Colonic mucosa (tissue), 4 donors: ENCODE measurements around the gene SS18. TPM values are rescaled to one million over a fixed set of nuclear protein-coding genes. Genes with fewer than 3 reads are reported as not detected.

Source experiments
- DNase-seq: peaks from one replicate; pipeline ENCODE4 v3.0.0-alpha.2; 2020
- H3K27ac ChIP-seq: fragments of 200-600 bp; one replicate; pipeline ENCODE4 v1.8.0; 2021
- H3K27me3 ChIP-seq: fragments of 200-600 bp; one replicate; pipeline ENCODE4 v1.8.0; 2021
- H3K36me3 ChIP-seq: fragments of 200-600 bp; one replicate; pipeline ENCODE4 v1.8.0; 2021
- H3K4me1 ChIP-seq: fragments of 200-600 bp; one replicate; pipeline ENCODE4 v1.8.0; 2021; ENCODE audit warnings: mild to moderate bottlenecking
- H3K4me3 ChIP-seq: fragments of 200-600 bp; one replicate; pipeline ENCODE4 v1.8.0; 2021
- H3K9ac ChIP-seq, 2 donors: one replicate each; pipeline ENCODE4 v1.7.0; 2013; ENCODE audit warnings: control low read depth in 2 of 2, low read depth in 2 of 2, low read length in 2 of 2
- H3K9me3 ChIP-seq: fragments of 200-600 bp; one replicate; pipeline ENCODE4 v1.8.0; 2021
- intact Hi-C: fragments of 100-400 bp; cut with DNase I; formaldehyde crosslinking; loops from one replicate; pipeline ENCODE4 v1.14.1; 2022
- total RNA-seq, 2 donors: library from RNA; stranded (reverse); fragmentation: NEBNext Ultra II Directional in 1 of 2; extraction: Animal tissue kit (Norgen Biotek cat#: 25700) in 1 of 2; gene quantifications; one replicate each; pipeline ENCODE4 v1.2.1, GENCODE V29; 2021
- TF ChIP-seq, protein P1 (sequence below): fragments of 200-600 bp; IDR thresholded peaks from one replicate; pipeline ENCODE4 v1.8.0; 2022; ENCODE audit warnings: antibody characterized with exemption, mild to moderate bottlenecking
- donor health status: healthy.
- donor health status: DM: no; HTN: no; CAD: no.
- donor health status: DM: no; HTN: no; CAD: no.

Gene SS18
- total RNA-seq, 2 donors from 2014 or later: 41.9 to 43.9 TPM

DNA sequence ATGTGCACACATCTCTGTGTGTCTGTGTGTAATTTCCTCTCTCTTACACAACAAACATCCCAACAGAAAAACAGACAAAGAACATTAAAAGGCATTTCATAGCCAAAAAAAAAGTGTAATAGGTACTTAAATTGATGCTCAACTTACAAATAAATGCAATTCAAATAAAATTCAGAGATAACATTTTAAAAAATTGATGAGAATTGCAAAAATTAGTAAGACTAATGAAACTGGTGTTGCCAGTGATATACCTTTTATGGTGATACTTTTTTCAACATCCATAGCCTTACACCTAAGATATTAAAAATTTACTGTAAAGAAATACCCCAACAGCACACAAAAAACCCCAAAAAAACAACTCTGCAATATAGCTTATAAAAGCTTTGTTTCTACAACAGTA is 76.0 kb downstream of the SS18 start:
- H3K27me3 ChIP-seq: no peaks in the 10 kb centered on the region
- H3K4me3 ChIP-seq: no peak overlapping the region
- intact Hi-C loops: no loop called here
- DNase-seq: no peak
- H3K9ac ChIP-seq: no peak overlapping the region
- no peaks in the 10 kb centered on the region for H3K4me1 ChIP-seq
- H3K27ac ChIP-seq: no peak overlapping the region
- H3K9me3 ChIP-seq: no peaks in the 10 kb centered on the region
- no peaks in the 10 kb centered on the region for H3K36me3 ChIP-seq
- TF ChIP-seq, protein P1, sequence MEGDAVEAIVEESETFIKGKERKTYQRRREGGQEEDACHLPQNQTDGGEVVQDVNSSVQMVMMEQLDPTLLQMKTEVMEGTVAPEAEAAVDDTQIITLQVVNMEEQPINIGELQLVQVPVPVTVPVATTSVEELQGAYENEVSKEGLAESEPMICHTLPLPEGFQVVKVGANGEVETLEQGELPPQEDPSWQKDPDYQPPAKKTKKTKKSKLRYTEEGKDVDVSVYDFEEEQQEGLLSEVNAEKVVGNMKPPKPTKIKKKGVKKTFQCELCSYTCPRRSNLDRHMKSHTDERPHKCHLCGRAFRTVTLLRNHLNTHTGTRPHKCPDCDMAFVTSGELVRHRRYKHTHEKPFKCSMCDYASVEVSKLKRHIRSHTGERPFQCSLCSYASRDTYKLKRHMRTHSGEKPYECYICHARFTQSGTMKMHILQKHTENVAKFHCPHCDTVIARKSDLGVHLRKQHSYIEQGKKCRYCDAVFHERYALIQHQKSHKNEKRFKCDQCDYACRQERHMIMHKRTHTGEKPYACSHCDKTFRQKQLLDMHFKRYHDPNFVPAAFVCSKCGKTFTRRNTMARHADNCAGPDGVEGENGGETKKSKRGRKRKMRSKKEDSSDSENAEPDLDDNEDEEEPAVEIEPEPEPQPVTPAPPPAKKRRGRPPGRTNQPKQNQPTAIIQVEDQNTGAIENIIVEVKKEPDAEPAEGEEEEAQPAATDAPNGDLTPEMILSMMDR: no peak

DNA sequence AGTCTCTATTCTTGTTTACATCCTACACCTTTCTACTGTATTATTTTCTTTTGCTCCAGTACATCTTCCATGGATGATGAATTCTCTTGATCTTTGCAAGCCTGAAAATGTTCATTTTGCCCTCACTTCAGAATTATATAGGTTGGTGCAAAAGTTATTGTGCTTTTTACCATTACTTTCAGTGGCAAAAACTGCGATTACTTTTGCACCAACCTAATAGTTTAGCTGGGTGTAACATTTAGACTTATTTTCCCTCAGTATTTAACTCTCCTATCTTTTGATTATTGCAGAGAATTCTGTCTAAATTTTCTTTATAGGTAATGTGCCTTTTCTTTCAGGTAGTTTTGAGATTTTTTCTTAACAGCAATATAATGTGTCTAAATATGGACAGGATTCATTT is 81.8 kb downstream of the SS18 start:
- Histone ChIP-seq H3K9me3 (no peaks in the 10 kb centered on the region), H3K27me3 (no peaks in the 10 kb centered on the region), H3K4me3 (no peak overlapping the region), H3K9ac (no peak overlapping the region), H3K36me3 (no peaks in the 10 kb centered on the region), H3K4me1 (no peaks in the 10 kb centered on the region), H3K27ac (no peak overlapping the region)
- intact Hi-C loops: no loop called here
- no peak for DNase-seq
- TF ChIP-seq, protein P1: no peak

DNA sequence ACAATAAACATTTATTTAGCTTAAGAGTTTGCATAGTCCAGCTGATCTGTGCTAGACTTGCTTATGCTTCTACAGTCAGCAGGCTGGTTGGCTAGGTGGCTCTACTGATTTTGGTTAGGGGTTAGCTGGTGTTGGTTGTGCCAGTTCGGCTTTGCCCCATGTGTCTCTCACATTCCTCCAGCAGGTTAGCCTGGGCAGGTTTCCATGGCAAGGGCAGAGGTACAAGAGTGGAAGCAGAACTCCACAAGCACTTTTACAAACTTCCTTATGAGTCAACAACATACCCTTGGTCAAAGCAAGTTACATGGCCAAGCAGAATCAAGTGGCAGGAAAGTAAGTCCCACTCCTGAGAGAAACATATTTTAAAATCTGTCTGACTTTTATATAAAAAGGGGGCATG is 82.3 kb downstream of the SS18 start:
- H3K4me1 ChIP-seq: no peaks in the 10 kb centered on the region
- no peaks in the 10 kb centered on the region for H3K27me3 ChIP-seq
- no peak overlapping the region for H3K9ac ChIP-seq
- no peak overlapping the region for H3K4me3 ChIP-seq
- H3K9me3 ChIP-seq: no peaks in the 10 kb centered on the region
- no peak overlapping the region for H3K27ac ChIP-seq
- TF ChIP-seq, protein P1: no peak
- intact Hi-C loops: no loop called here
- H3K36me3 ChIP-seq: no peaks in the 10 kb centered on the region
- DNase-seq: no peak

DNA sequence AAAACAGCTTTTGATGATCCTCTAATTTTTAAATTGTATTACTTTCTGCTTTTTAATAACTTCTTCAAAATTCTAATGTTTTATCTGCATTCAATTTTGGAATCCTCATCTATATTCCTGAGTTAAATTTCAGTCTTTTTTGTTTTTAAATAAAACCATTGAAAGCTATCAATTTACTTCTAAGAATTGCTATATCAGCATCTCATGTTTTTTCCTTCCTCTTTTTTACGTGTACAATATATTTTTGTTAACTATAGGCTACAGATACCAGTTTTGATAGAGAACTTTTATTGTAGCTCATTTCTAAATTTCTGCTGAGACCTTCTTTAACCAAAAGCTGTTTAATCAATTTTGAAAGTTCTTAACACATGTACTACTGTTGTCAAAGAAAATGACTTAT is 84.5 kb downstream of the SS18 start:
- H3K27me3 ChIP-seq: no peaks in the 10 kb centered on the region
- no peak overlapping the region for H3K4me3 ChIP-seq
- no peaks in the 10 kb centered on the region for H3K4me1 ChIP-seq
- intact Hi-C loops: no loop called here
- H3K9me3 ChIP-seq: no peaks in the 10 kb centered on the region
- no peaks in the 10 kb centered on the region for H3K36me3 ChIP-seq
- H3K27ac ChIP-seq: no peak overlapping the region
- no peak for DNase-seq
- H3K9ac ChIP-seq: no peak overlapping the region
- TF ChIP-seq, protein P1: no peak

DNA sequence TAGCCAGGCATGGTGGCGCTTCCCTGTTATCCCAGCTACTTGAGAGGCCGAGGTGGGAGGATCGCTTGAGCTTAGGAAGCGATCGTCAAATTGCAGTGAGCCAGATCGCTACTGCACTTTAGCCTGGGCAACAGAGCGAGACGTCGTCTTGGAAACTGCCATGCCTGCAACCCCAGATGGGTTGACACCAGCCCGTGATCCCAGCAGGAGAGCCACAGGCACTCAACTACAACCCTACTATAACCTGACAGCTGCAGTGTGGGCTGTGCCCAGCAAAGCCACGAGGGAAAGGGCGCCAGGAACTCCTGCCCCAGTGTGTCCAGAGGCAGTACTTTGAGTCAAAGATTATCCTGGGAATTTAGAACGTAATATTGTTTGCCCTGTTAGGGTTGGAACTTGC is 85.6 kb downstream of the SS18 start:
- Histone ChIP-seq H3K9ac (no peak overlapping the region), H3K27me3 (no peaks in the 10 kb centered on the region), H3K4me3 (no peak overlapping the region), H3K4me1 (no peaks in the 10 kb centered on the region), H3K36me3 (no peaks in the 10 kb centered on the region), H3K9me3 (no peaks in the 10 kb centered on the region), H3K27ac (no peak overlapping the region)
- TF ChIP-seq, protein P1: no peak
- no peak for DNase-seq
- intact Hi-C loops: no loop called here

DNA sequence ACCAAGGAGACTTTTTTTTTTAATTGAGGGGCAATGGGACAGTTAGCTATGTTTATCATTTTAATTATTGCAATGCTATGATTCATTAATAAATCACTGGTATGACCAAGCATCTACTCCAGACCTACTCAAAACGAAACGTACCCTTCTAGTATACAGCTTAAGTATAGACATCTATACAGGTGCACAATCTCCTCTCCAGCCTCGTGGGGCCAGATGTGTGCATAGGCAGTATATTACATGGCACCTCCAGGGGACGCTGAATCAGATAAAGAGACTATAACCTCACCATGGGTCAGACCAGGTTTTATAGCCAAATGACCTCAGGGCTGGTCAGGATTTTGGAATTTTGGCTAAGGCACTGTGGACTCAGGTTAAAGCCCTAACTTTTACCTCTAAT is 86.6 kb downstream of the SS18 start:
- intact Hi-C loops: no loop called here
- Histone ChIP-seq H3K27ac (no peak overlapping the region), H3K9ac (no peak overlapping the region), H3K4me3 (no peak overlapping the region), H3K36me3 (no peaks in the 10 kb centered on the region), H3K4me1 (no peaks in the 10 kb centered on the region), H3K9me3 (no peaks in the 10 kb centered on the region), H3K27me3 (no peaks in the 10 kb centered on the region)
- TF ChIP-seq, protein P1: no peak
- DNase-seq: no peak
